ENCODE results near the gene ACTBL2. TPM values are rescaled to one million over a fixed set of nuclear protein-coding genes. Genes with fewer than 3 reads are reported as not detected.

The ACTBL2 gene
- total RNA-seq, 1 donor from 2014 or later: not detected

- H3K9me3 Mint-ChIP-seq: no peaks in the 10 kb centered on the region
- H3K27me3 Mint-ChIP-seq: no peaks in the 10 kb centered on the region
- peaks cover 14% of the 10 kb centered on the region for H3K4me1 Mint-ChIP-seq (ENCODE audit: unreplicated experiment)
- no peak for DNase-seq (ENCODE audit: extremely low spot score, unreplicated experiment)
- no peak for TF ChIP-seq CTCF (conservative IDR thresholded peaks at IDR 0.05)
- no peak overlapping the region for H3K4me3 Mint-ChIP-seq
- no peaks in the 10 kb centered on the region for H3K36me3 Mint-ChIP-seq
- H3K27ac Mint-ChIP-seq: no peak overlapping the region
Measured at GRCh38 chr5:57491369-57491965, 8.9 kb upstream of the ACTBL2 start.

- no peak for TF ChIP-seq CTCF (conservative IDR thresholded peaks at IDR 0.05)
- no peaks in the 10 kb centered on the region for H3K9me3 Mint-ChIP-seq
- H3K4me1 Mint-ChIP-seq (ENCODE audit: unreplicated experiment): peaks cover 8% of the 10 kb centered on the region
- H3K36me3 Mint-ChIP-seq: no peaks in the 10 kb centered on the region
- no peaks in the 10 kb centered on the region for H3K27me3 Mint-ChIP-seq
- H3K27ac Mint-ChIP-seq: no peak overlapping the region
- no peak overlapping the region for H3K4me3 Mint-ChIP-seq
- no peak for DNase-seq (ENCODE audit: extremely low spot score, unreplicated experiment)
Measured at GRCh38 chr5:57488215-57488955, 5.8 kb upstream of the ACTBL2 start.

DNA sequence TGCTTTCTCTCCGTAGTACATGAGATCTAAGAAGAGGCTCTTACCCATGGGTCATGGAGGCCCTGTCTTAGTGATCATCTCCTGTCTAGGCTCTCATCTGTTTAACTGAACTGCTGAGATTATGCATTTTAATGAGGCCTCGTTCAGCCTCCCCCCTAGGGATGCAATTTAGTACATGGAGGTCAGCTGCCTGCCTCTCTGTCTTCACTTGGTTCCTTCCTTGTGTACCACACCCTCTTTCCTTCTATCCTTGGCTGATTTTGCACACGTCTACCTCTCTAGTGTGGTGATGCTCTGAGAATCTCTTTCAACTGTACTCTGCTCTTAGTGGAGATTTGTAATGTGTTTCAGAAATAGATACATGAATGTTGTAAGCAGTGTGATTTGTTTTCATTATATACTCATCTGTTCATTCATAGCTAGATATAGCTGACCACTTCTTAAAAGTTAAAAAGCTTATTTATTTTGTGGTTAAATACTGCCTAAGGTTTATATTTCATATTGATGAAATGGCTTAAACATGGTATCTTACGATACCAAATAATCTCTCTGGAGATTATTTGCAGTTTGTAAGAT, 3.5 kb upstream of the ACTBL2 start:
- Mint-ChIP-seq H3K27me3 (no peaks in the 10 kb centered on the region), H3K9me3 (no peaks in the 10 kb centered on the region), H3K4me3 (no peak overlapping the region), H3K4me1 (ENCODE audit: unreplicated experiment) (peaks cover 8% of the 10 kb centered on the region), H3K27ac (no peak overlapping the region), H3K36me3 (no peaks in the 10 kb centered on the region)
- no peak for TF ChIP-seq CTCF (conservative IDR thresholded peaks at IDR 0.05)
- DNase-seq (ENCODE audit: extremely low spot score, unreplicated experiment): no peak

GRCh38 chr5:57478826-57479225, 3.8 kb downstream of the ACTBL2 start:
- no peak for DNase-seq (ENCODE audit: extremely low spot score, unreplicated experiment)
- TF ChIP-seq CTCF (conservative IDR thresholded peaks at IDR 0.05): no peak
- Mint-ChIP-seq H3K4me3 (no peak overlapping the region), H3K4me1 (ENCODE audit: unreplicated experiment) (peaks cover 11% of the 10 kb centered on the region), H3K9me3 (no peaks in the 10 kb centered on the region), H3K36me3 (no peaks in the 10 kb centered on the region), H3K27ac (no peak overlapping the region), H3K27me3 (no peaks in the 10 kb centered on the region)

- H3K27me3 Mint-ChIP-seq: no peaks in the 10 kb centered on the region
Measured at GRCh38 chr5:57476601-57477056, 6.0 kb downstream of the ACTBL2 start.

More at GRCh38 chr5:57476601-57477056, 6.0 kb downstream of the ACTBL2 start:
- no peaks in the 10 kb centered on the region for H3K36me3 Mint-ChIP-seq
- no peak overlapping the region for H3K27ac Mint-ChIP-seq
- H3K9me3 Mint-ChIP-seq: no peaks in the 10 kb centered on the region
- TF ChIP-seq CTCF (conservative IDR thresholded peaks at IDR 0.05): no peak
- H3K4me1 Mint-ChIP-seq (ENCODE audit: unreplicated experiment): peaks cover 11% of the 10 kb centered on the region
- DNase-seq (ENCODE audit: extremely low spot score, unreplicated experiment): no peak
- H3K4me3 Mint-ChIP-seq: no peak overlapping the region

Data from type B pancreatic cell (in vitro differentiated cells).